HG03469 (cell line): ENCODE data around the gene THEMIS.
"Not testable (repeated sequence)": the region's sequence is repeated elsewhere in the genome, so short reads cannot be mapped to it uniquely, and the experiment has no call there.

ENCODE experiments used
- ATAC-seq: cut with Tn5 transposase; IDR thresholded peaks from one replicate; pipeline ENCODE4 v1.9.1; 2021; ENCODE audit warnings: mild to moderate bottlenecking, moderate library complexity, moderate number of reproducible peaks; ENCODE audit not compliant: unreplicated experiment

The THEMIS gene, protein sequence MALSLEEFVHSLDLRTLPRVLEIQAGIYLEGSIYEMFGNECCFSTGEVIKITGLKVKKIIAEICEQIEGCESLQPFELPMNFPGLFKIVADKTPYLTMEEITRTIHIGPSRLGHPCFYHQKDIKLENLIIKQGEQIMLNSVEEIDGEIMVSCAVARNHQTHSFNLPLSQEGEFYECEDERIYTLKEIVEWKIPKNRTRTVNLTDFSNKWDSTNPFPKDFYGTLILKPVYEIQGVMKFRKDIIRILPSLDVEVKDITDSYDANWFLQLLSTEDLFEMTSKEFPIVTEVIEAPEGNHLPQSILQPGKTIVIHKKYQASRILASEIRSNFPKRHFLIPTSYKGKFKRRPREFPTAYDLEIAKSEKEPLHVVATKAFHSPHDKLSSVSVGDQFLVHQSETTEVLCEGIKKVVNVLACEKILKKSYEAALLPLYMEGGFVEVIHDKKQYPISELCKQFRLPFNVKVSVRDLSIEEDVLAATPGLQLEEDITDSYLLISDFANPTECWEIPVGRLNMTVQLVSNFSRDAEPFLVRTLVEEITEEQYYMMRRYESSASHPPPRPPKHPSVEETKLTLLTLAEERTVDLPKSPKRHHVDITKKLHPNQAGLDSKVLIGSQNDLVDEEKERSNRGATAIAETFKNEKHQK

GRCh38 chr6:127900935-127901334, at the start of gene THEMIS:
Gene THEMIS (minus strand): TSS chr6:127901058. CDS start chr6:127900932, 126 bp downstream.
- ATAC-seq, result no peak

GRCh38 chr6:127949251-127949650, 48.4 kb upstream of the THEMIS start:
- no peak for ATAC-seq

DNA sequence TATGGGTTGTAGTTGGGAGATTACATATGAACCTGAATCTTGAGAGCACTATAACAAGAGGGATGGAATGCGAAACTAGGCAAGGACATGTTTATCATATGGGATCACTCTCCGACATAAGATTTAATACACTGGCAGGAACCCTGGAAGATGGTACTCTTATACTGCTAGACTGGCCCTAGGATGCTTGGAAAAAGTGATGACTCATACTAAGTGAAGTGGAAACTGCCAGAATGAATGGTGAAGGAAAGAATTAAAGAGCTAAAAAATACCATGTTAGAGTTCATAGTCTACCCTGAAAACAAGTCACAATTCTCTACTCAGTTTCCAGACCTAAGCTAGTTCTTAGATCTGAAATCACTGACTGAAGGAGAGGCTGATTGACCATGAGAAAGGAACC, 45.5 kb upstream of the THEMIS start:
- ATAC-seq, result no peak

GRCh38 chr6:127945434-127946097, 44.7 kb upstream of the THEMIS start:
- no peak for ATAC-seq

- ATAC-seq, result no peak
Measured at GRCh38 chr6:127941228-127941627, 40.4 kb upstream of the THEMIS start.

DNA sequence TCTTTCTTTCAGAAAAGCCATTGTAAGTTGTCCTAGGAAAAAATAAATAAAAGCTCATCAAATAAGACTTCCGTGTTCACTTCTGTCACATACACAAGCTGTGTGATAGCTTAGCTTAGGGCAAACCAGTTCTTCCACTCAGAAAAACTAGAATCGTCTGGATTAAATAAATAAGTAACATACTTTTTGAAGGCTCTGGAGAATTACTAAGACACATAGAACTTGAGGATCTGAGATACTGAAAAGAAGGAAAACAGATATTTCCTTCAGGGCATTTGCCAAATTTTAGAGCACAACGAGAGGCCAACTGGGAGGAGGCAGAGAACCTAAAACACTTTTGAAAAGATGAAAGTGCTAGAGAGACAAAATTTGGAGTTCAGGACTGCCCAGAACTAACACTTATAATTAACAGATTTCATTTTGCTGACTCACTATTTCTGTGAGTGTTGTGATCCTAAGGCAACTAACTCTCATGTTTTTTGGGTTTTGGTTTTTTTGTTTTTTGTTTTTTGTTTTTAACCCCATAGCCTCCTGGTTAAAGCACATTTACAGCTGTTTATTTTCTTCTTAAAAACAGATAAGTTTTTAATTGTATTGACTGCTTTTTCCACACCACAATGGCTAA, 38.7 kb upstream of the THEMIS start:
- no peak for ATAC-seq

- ATAC-seq, result no peak
Measured at GRCh38 chr6:127938701-127939100, 37.8 kb upstream of the THEMIS start.

GRCh38 chr6:127937747-127938146, 36.9 kb upstream of the THEMIS start:
- no peak for ATAC-seq

GRCh38 chr6:127937102-127937501, 36.2 kb upstream of the THEMIS start:
- no peak for ATAC-seq

GRCh38 chr6:127934956-127935355, 34.1 kb upstream of the THEMIS start:
- ATAC-seq, result no peak

DNA sequence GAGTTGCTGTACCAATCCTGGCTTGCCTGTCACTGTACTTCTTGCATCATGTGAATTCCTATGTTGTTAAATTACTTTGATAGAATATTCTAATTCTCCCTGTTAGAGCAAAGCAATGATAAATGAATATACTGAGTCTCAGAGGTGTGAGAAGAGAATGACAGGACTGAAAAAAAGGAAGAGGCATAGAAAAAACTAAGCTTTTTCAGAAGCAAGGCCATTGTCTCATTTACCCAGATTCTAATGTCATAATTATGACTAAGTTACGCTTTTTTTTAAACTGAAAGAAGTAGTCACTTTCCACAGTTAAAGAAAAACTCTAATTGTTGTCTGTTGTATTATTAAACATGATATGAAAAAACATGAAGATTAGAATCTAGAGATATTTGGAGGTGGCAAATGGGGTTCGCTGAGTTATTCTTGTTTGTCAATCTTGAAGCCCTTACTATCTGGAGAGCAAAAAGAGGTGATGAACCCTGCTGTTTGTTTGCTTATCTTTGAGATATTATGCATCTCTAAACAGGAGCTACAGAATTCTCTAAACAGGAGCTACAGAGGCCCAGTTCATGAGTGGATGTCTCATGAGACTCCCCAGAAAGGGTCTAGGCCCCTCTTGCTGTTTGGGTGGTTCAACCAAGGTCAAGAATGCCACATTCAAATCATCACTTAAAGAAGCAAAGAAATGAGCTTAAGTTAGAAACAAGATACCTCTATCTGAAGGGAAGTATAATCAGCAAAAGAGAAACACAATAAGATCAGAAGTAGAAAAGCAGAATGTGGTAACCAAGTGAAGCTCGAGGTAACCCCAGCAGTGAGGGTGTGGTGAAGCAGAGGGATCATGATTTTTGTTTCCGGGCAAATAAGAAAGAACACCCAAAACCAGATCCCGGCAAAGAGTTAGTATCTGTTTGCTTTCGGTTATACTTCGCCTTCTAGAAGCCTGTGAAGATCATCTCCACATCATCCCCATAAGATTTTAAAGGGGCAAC, 33.3 kb upstream of the THEMIS start:
- ATAC-seq, result no peak

DNA sequence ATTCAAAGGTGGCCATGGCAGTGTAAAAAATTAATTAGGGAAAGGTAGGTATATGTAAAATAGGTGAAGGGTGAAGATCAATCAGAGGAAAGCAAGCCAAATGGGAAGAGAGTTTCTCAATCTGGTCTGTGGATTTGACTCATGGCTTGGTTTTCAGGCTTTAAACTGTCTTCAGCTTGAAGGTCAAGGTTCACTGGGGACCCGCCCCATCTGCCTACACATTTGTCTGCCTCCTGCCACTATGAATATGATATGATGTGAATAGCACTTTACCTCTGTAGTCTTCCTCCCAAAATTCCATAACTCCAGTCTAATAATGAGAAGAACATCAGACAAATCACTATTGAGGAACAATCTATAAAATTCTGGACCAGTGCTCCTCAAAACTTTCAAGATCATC, 32.3 kb upstream of the THEMIS start:
- ATAC-seq, result no peak

GRCh38 chr6:127932708-127933107, 31.9 kb upstream of the THEMIS start:
- ATAC-seq, result no peak

DNA sequence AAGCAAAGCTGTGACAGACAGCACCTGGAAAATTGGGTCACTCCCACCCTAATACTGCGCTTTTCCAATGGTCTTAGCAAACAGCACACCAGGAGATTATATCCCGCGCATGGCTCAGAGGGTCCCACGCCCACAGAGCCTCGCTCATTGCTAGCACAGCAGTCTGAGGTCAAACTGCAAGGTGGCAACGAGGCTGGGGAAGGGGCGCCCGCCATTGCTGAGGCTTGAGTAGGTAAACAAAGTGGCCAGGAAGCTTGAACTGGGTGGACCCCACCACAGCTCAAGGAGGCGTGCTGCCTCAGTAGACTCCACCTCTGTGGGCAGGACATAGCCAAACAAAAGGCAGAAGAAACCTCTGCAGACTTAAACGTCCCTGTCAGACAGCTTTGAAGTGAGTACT, 25.6 kb upstream of the THEMIS start:
- not testable (repeated sequence) for ATAC-seq

DNA sequence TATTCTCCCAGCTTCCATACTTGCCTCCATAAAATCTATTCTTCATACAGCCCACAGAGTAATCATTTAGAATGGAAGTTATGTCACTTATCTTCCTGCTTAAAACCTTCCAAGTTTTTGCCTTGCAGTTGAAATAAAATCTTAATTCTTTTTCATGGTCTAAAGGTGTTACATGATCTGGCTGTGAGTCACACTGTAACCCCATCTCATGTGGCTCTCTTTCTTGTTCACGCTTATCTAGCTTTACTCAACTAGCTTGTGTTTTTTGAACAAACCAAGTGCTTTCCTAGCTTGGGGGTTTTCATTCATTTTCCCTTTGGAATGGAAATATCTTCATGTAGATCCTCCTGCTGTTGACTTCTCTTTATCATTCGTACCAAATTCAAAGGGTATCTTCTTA, 23.6 kb upstream of the THEMIS start:
- ATAC-seq, result no peak

- ATAC-seq, result no peak
Measured at GRCh38 chr6:127924031-127924430, 23.2 kb upstream of the THEMIS start.

DNA sequence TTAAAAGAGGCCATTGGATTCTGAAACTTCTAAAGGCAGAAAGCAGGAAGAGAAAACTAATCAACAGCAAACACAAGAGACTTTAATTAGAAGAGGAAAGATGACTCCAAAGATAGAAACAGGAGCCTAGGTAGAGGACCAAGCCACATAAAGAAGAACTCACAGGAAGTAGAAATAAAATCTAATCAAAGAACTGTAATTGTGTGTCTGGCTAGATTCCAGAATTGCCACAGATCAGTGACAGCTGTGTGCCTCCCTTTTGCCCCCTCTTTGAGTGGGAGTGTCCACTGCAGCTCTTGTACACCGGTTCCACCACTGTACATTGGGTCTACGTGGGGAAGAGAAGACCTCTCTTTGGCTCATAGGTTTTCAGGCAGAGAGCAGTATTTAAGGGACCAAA, 22.3 kb upstream of the THEMIS start:
- ATAC-seq, result no peak

- no peak for ATAC-seq
Measured at GRCh38 chr6:127921982-127922381, 21.1 kb upstream of the THEMIS start.

- ATAC-seq, result no peak
Measured at GRCh38 chr6:127920804-127921203, 19.9 kb upstream of the THEMIS start.
